ENCODE data around the gene CAMTA1.

Gene CAMTA1

GRCh38 chr1:7476861-7477547, 691.8 kb downstream of the CAMTA1 start:
- no peak for DNase-seq (ENCODE audit: low read depth in 2 of 3, low spot score in 1 of 3)

- no peak for DNase-seq (ENCODE audit: low read depth in 2 of 3, low spot score in 1 of 3)
Measured at GRCh38 chr1:7477593-7477992, 692.3 kb downstream of the CAMTA1 start.

DNA sequence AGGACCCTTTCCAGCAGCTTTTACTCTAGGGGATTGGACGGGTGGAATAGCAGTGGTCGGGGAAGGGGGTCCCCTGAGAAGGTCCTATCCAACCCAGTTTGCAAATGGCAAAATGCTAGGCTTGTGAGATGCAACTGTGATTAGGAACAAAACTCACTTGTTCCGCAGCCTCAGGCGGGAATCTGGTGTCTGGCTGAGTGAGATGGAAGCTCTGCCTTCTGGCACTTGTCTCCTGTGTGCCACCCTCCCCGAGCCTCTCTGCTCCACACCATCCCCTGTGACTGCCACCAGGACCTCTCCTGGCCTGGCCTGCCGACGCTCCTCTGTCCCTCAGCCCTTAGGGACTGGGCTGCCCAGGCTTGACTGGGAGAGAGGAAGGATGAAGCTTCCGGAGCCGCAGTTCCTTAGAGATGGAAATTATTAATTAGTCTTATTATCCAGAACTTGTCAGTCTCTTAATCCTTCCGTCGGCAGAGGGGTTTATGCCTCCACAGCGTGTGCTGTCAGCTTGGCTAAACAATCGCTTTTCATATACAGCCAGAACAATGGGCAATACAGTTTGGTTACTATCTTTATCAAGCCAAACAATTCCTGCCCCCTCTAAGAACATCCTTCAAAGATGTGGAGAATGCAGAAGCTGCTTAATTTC, 693.0 kb downstream of the CAMTA1 start:
- DNase-seq (ENCODE audit: low read depth in 2 of 3, low spot score in 1 of 3), result no peak

DNA sequence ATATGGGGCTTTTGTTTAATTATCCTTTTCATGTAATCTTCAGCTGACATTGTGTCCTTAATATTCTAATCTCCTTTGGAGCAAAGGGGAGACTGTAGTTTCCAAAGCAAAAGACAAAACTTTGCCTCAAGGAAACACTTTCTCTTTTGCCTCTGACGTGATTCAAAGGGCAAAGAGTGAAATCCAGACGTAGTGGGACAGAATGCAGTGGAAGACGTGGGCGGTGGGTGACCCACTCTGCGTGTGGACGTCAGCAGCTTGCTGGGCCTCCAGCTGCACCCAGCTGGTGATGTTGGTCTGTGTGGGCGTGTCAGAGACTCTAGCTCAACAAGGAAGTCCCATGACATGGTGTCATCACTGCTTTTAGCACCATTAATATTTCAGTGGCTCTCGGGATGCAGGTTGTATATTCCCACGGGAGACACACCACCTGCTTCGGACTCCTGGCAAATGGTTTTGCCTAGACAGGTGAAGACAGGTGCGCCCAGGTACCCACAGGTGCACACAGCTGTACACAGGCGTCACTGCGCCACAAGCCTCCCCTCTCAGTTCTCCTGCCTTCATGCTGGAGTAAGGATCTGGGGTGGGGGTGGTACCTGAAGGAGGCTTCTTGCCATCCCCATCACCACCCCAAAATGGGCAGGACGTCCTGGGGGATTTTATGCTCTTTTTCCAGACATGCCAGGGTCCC, 693.7 kb downstream of the CAMTA1 start:
- no peak for DNase-seq (ENCODE audit: low read depth in 2 of 3, low spot score in 1 of 3)

DNA sequence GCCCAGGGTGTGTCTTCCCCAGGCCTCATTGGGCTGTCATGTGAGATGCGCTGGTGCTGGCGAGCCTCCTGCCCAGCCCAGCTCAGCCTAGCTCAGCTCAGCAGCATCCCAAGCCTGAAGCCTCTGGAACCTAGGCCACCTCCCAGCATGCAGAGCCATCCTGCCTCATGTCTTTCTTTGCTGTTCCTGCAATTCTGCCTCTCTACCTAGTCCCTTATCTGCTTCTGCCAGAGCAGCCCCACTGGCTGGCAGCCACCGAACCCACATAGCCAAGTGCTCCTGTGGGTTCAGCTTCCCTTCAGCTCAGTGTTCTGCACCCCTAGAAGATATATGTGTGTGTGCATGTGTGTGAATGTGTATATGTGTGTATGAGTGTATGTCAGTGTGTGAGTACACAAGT, 694.3 kb downstream of the CAMTA1 start:
- DNase-seq (ENCODE audit: low read depth in 2 of 3, low spot score in 1 of 3), result no peak

- DNase-seq (ENCODE audit: low read depth in 2 of 3, low spot score in 1 of 3), result no peak
Measured at GRCh38 chr1:7481194-7481593, 695.9 kb downstream of the CAMTA1 start.

DNA sequence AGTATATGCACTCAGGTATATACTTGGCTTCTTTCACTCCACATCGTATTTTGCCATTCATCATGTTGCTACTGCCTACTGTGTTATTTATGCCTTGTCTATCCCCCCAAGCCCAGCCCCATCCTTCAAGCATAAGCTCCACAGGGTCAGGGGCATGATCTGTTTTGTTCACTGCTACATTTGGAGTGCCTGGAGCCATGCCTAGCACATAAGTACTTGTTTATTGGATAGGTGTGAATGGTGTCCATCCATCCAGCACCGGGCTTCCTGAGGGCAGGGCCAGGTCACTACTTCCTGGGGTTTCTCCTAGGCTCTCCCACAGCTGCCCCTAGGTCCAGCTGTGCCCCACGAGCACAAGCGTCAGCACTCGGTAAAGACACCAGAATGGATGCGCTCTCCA, 696.8 kb downstream of the CAMTA1 start:
- DNase-seq (ENCODE audit: low read depth in 2 of 3, low spot score in 1 of 3), result no peak

- DNase-seq (ENCODE audit: low read depth in 2 of 3, low spot score in 1 of 3), result no peak
Measured at GRCh38 chr1:7482772-7483495, 697.7 kb downstream of the CAMTA1 start.

- DNase-seq (ENCODE audit: low read depth in 2 of 3, low spot score in 1 of 3), result no peak
Measured at GRCh38 chr1:7483634-7484383, 698.6 kb downstream of the CAMTA1 start.

DNA sequence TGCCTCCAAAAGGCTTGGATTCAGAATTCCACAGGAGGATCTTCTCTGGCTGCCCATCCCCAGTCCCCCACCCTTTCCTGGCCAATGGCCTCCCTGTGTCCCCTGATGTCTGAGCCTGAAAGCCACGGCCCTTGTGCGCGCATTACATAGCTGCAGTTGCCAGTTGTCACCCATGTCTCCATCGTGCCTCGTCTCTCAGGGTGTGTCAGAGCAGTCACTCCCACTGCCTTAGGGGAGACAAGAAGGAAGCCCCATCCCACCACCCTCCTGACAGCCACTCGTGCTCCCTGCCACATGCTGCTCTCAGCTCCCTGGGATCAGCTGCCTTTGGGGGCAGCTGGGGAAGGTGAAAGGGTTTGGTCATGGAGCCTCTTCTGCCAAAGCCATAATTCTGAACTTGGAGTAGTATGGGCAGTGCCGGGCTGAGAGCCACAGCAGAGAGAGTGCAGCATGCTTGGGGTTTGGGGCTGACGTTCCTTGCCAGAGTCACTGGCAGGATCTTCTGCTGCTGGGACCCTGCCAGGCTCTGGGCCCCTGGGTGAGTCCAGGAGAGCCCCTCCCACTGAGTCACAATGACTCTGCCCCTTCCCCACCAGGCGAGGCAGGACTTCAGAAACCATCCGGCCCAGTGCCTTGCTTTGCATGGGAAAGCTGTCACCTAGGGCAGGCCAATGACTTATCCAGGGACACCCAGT, 700.0 kb downstream of the CAMTA1 start:
- DNase-seq (ENCODE audit: low read depth in 2 of 3, low spot score in 1 of 3), result no peak

DNA sequence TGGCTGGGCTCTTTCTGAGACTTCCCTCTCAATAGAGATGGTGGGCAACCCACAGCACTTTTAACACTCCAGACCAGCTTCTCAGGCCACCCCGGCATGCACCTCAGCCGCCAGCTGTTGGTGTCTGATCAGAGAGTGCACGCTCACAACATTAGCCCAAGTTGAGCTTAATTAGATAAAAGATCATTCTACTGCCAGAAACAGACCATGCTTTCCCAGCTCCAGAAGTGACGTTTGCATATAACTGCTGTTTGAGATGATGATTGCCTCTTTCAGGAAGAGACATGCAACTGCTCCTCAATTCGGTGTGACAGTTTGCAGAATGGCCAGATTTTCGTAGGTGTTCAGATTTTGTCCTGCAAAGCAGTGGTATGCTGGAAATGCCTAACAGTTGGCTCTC, 700.6 kb downstream of the CAMTA1 start:
- DNase-seq (ENCODE audit: low read depth in 2 of 3, low spot score in 1 of 3), result no peak

DNA sequence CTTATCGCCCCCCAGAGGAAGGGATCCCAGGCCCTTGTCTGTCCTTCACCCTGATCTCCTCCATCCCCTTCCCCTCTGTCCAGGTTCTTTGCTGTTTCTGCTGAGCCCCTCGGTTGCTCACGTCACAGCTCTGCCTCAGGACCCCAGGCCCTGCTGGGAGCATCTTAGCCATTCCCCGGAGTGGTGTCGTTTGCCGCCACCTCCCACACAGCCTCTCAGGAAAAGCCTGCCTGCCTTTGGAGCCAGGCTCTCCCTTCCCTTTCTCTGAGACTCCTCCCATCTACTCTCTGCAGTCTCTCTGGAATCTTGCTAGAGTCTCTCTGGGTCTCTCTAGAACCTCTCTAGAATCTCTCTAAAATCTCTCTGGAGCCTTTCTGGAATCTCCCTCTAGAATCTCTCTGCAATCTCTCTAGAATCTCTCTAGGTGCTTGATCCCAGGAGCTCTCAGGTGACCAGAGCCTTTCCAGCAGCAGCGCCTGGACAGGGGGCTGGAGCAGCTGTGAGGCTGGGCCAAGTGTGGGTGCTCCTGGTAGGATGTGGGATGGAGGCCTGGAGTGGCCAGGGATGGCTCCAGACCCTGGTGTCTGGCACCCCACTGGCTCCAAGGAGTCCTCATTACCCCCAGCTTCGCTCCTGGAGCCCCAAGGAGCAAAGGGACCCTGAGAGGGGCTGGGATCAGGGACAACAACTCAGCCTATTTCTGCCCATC, 702.7 kb downstream of the CAMTA1 start:
- DNase-seq (ENCODE audit: low read depth in 2 of 3, low spot score in 1 of 3), result no peak

- no peak for DNase-seq (ENCODE audit: low read depth in 2 of 3, low spot score in 1 of 3)
Measured at GRCh38 chr1:7488475-7488842, 703.2 kb downstream of the CAMTA1 start.

DNA sequence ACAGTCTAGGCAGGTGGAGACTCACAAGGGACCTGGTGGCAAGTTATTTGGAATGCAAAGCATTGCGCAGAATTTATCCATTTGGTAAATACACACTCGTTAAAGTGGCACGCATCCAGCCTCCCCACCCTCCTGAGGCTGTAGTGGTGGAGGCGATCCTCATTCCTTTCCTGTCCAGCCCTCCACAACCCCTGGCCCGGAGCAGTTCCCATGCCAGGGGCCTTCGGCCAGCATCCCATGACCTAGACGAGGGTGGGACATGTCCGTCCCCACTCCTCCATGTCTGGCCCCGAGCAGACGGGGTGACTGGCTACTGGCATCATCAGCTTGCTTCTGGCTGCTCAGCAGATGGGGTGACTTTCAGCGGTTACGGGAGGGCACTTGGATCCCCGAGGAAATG, 704.3 kb downstream of the CAMTA1 start:
- DNase-seq (ENCODE audit: low read depth in 2 of 3, low spot score in 1 of 3), result no peak

- DNase-seq (ENCODE audit: low read depth in 2 of 3, low spot score in 1 of 3), result no peak
Measured at GRCh38 chr1:7490576-7490975, 705.3 kb downstream of the CAMTA1 start.

- no peak for DNase-seq (ENCODE audit: low read depth in 2 of 3, low spot score in 1 of 3)
Measured at GRCh38 chr1:7491109-7491817, 706.0 kb downstream of the CAMTA1 start.

GRCh38 chr1:7491818-7492173, 706.5 kb downstream of the CAMTA1 start:
- DNase-seq (ENCODE audit: low read depth in 2 of 3, low spot score in 1 of 3), result no peak

- DNase-seq (ENCODE audit: low read depth in 2 of 3, low spot score in 1 of 3), result no peak
Measured at GRCh38 chr1:7493711-7494454, 708.6 kb downstream of the CAMTA1 start.

DNA sequence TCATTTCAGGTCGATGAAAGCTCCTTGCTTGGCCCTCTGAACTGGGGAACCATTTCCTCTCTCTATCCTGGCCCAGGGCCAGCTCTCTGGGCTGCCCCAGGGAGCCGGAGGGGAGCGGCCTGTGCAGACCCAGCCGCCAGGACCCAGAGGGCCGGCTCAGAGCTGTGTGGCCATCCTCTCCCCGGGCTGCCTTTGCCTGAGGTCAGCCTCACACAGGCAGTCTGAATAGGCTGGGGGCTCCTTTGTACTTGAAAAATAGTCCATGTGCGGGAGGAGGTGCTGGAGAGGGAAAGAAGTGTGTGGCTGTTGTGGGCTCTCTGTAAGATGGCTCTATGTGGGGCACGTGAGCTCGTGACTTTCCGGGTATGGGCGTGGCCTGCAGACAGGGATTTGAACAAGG, 710.7 kb downstream of the CAMTA1 start:
- DNase-seq (ENCODE audit: low read depth in 2 of 3, low spot score in 1 of 3), result no peak

Data from stimulated activated CD4-positive, alpha-beta T cell treated with anti-CD3 and anti-CD28 coated beads, Interleukin-12 subunit alpha, Interleukin-12 subunit beta, amount 100 ng/mL, for 48 hours (primary cell).